Pancreas (tissue), 10 donors: ENCODE results near the gene SCN1A. TPM values are rescaled to one million over a fixed set of nuclear protein-coding genes. Genes with fewer than 3 reads are reported as not detected.
A peak's percentile ranks its signal among the peaks of the same experiment; 100 is the strongest.

Experiments
- ATAC-seq, 4 donors: fragments of 200-7000 bp; cut with Tn5 transposase; one replicate each; pipeline versions ENCODE4 v1.8.0 to v1.9.1; 2020; ENCODE audit warnings: mild to moderate bottlenecking in 4 of 4, moderate library complexity in 4 of 4
- DNase-seq, 6 donors: peaks; one replicate each; pipeline ENCODE4 v3.0.0-alpha.2; 2020
- FAIRE-seq: peaks from 2 replicates; lab custom pipeline; 2012; peaks lifted over from hg19 to GRCh38; lab: Jason Lieb, UNC
- H3K27ac ChIP-seq, 4 donors: fragments of 200-600 bp; sonication (generic); 1 replicate in 3 of 4; 2 replicates in 1 of 4; pipeline versions ENCODE4 v1.5.0 to v1.8.0; 2020
- H3K27me3 ChIP-seq, 4 donors: fragments of 200-600 bp; one replicate each; pipeline ENCODE4 v1.8.0; 2021
- H3K36me3 ChIP-seq, 3 donors: fragments of 200-600 bp; sonication (generic) in 1 of 3; one replicate each; pipeline versions ENCODE4 v1.5.0 to v1.8.0; 2020 to 2021
- H3K4me1 ChIP-seq, 3 donors: fragments of 200-600 bp; one replicate each; pipeline ENCODE4 v1.8.0; 2021
- H3K4me3 ChIP-seq, 4 donors: fragments of 200-600 bp; sonication (generic) in 2 of 4; one replicate each; pipeline versions ENCODE4 v1.5.0 to v1.8.0; 2020 to 2021
- H3K9me3 ChIP-seq, 4 donors: fragments of 200-600 bp; one replicate each; pipeline ENCODE4 v1.8.0; 2021
- CTCF ChIP-seq, 4 donors: fragments of 200-600 bp; sonication (generic) in 3 of 4; IDR thresholded peaks; one replicate each; pipeline versions ENCODE4 v1.5.0 to v1.8.0; 2021; ENCODE audit warnings: antibody characterized with exemption in 4 of 4
- WGBS, 2 donors: extraction: QIAGEN DNeasy Blood & Tissue Kit; methylation state at CpG; one replicate each; pipeline ENCODE4 v1.1.7; 2013; 5-methylcytosine and 5-hydroxymethylcytosine counted together
- intact Hi-C, 3 donors: fragments of 100-400 bp; cut with DNase I; formaldehyde crosslinking; loops; one replicate each; pipeline versions ENCODE4 v1.11.1 to v1.14.2; 2022
- polyA plus RNA-seq, 2 donors: library from polyadenylated mRNA; stranded (reverse); fragments of 200-250 nt; gene quantifications; one replicate each; pipeline ENCODE4 v1.2.3, GENCODE V29; 2013
- total RNA-seq, 6 donors: library from RNA; stranded (reverse); fragmentation: NEBNext Ultra II Directional in 4 of 6; extraction: Animal tissue kit (Norgen Biotek cat#: 25700) in 4 of 6; gene quantifications; one replicate each; pipeline versions ENCODE4 v1.2.1 to v1.2.4, GENCODE V29; 2021 to 2023
- donor health status: healthy with polysubstance abuse.
- donor health status: DM: no; HTN: no; CAD: no; lungs with moderate emphysema.
- donor health status: DM: no; HTN: no; CAD: no.
- donor health status: control.
- donor health status: control.
- donor health status: Bipolar disorder and iron deficiency.
- donor health status: DM: yes; HTN: yes; CAD: no.
- donor health status: DM: no; HTN: no; CAD: no.
- donor health status: DM: no; HTN: no; CAD: no.
- donor health status: DM: yes; HTN: yes; CAD: no.

The SCN1A gene
- total and polyA plus RNA-seq, 8 donors: 0.03 to 0.43 (median 0.05) TPM; not detected in 2

- Histone ChIP-seq H3K27me3 (no peaks in the 10 kb centered on the region), H3K4me1 (no peaks in the 10 kb centered on the region), H3K4me3 (no peak overlapping the region), H3K9me3 (no peaks in the 10 kb centered on the region), H3K36me3 (no peaks in the 10 kb centered on the region), H3K27ac (no peak overlapping the region)
- intact Hi-C loops: no loop called here
- FAIRE-seq (no peak), DNase-seq (no peak), ATAC-seq (no peak)
- no peak for TF ChIP-seq CTCF (IDR thresholded peaks at IDR 0.05)
- 95 to 97% methylated on average over 4 of the region's 4 CpGs for WGBS, 2 donors
These were observed 166.0 kb downstream of the SCN1A start for GRCh38 chr2:165961818-165962217.

- ATAC-seq (no peak), FAIRE-seq (no peak), DNase-seq (no peak)
- no peak for TF ChIP-seq CTCF (IDR thresholded peaks at IDR 0.05)
- Histone ChIP-seq H3K4me3 (no peak overlapping the region), H3K27ac (no peak overlapping the region), H3K27me3 (no peaks in the 10 kb centered on the region), H3K36me3 (no peaks in the 10 kb centered on the region), H3K9me3 (no peaks in the 10 kb centered on the region), H3K4me1 (peaks cover 0 to 8% (median 4%) of the 10 kb centered on the region in 3 donors)
- 37 to 41% methylated on average over 4 of the region's 4 CpGs for WGBS, 2 donors
- intact Hi-C loops: loop anchor here in 2 of 3 donors (10.0 kb wide), 1 partner anchor 165 kb away; the partner anchor contains the start of gene SCN1A (in 2 of the 2)
These were observed 168.4 kb downstream of the SCN1A start for GRCh38 chr2:165959371-165959770.

DNA sequence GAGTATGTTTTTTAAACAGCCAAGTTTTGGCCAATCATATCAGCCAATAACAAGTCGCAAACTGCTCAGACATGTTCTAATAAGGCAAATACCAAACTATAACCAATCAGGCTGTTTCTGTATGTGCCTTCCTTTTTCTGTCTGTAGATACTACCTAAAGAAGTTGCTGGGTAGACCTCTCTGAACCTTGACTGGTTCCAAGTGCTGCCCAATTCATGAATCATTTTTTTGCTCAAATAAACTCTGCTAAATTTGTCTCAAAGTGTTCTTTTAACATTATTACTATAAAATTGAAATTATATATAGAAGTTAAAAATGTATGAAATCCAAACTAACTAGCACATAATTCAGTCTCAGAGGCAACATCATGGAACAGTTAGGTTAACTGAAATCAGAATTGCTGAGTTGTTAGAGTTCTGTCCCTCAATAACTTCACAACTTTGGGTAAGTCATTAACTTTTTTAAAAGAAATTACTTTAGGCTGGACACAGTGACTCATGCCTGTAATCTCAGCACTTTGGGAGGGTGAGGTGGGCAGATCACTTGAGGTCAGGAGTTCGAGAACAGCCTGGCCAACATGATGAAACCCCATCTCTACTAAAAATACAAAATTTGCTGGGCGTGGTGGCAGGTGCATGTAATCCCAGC is 169.4 kb downstream of the SCN1A start:
- FAIRE-seq (no peak), DNase-seq (no peak), ATAC-seq (no peak)
- H3K4me3 ChIP-seq: no peak overlapping the region
- no peaks in the 10 kb centered on the region for H3K9me3 ChIP-seq
- 77 to 91% methylated on average over 3 of the region's 3 CpGs for WGBS, 2 donors
- intact Hi-C loops: loop anchor here in 2 of 3 donors (10.0 kb wide), 1 partner anchor 166 kb away; the partner anchor contains the start of gene SCN1A (in 2 of the 2)
- H3K36me3 ChIP-seq: no peaks in the 10 kb centered on the region
- no peaks in the 10 kb centered on the region for H3K27me3 ChIP-seq
- H3K27ac ChIP-seq: no peak overlapping the region
- H3K4me1 ChIP-seq: peaks cover 0 to 11% (median 5%) of the 10 kb centered on the region in 3 donors
- no peak for TF ChIP-seq CTCF (IDR thresholded peaks at IDR 0.05)

- intact Hi-C loops: loop anchor here in 2 of 3 donors (10.0 kb wide), 1 partner anchor 168 kb away; the partner anchor contains the start of gene SCN1A (in 2 of the 2)
- no peak for ATAC-seq
- no peak overlapping the region for H3K27ac ChIP-seq
- H3K9me3 ChIP-seq: no peaks in the 10 kb centered on the region
- H3K27me3 ChIP-seq: no peaks in the 10 kb centered on the region
- DNase-seq: peak in 4 of 6 donors; percentile 9 to 72 (median 31)
- no peak overlapping the region for H3K4me3 ChIP-seq
- H3K4me1 ChIP-seq: peaks cover 0 to 17% (median 5%) of the 10 kb centered on the region in 3 donors
- H3K36me3 ChIP-seq: no peaks in the 10 kb centered on the region
- 78 to 82% methylated on average over 57 to 60 of the region's 60 CpGs for WGBS, 2 donors
- TF ChIP-seq CTCF (IDR thresholded peaks at IDR 0.05): no peak
- no peak for FAIRE-seq
These were observed 170.7 kb downstream of the SCN1A start for GRCh38 chr2:165957030-165957675.
